GM19463 (cell line): ENCODE results near the gene NRG3.

Experiments
- ATAC-seq: cut with Tn5 transposase; IDR thresholded peaks from one replicate; pipeline ENCODE4 v1.9.1; 2021; ENCODE audit warnings: mild to moderate bottlenecking, moderate library complexity; ENCODE audit not compliant: unreplicated experiment

The NRG3 gene

GRCh38 chr10:82075605-82076004 lies 200.6 kb downstream of the NRG3 start:
- no peak for ATAC-seq

- ATAC-seq = no peak
Observed at GRCh38 chr10:82084496-82084895, 209.5 kb downstream of the NRG3 start.

GRCh38 chr10:82084904-82085303 lies 209.9 kb downstream of the NRG3 start:
- no peak for ATAC-seq

- no peak for ATAC-seq
Observed at GRCh38 chr10:82089327-82089726, 214.3 kb downstream of the NRG3 start.

- ATAC-seq = no peak
Observed at GRCh38 chr10:82091413-82091812, 216.4 kb downstream of the NRG3 start.

GRCh38 chr10:82092111-82092510 lies 217.1 kb downstream of the NRG3 start:
- no peak for ATAC-seq

- ATAC-seq = no peak
Observed at GRCh38 chr10:82124713-82125112, 249.7 kb downstream of the NRG3 start.

- ATAC-seq = no peak
Observed at GRCh38 chr10:82128527-82128926, 253.5 kb downstream of the NRG3 start.

- ATAC-seq = no peak
Observed at GRCh38 chr10:82136103-82136502, 261.1 kb downstream of the NRG3 start.

GRCh38 chr10:82144153-82144552 lies 269.2 kb downstream of the NRG3 start:
- ATAC-seq = no peak

- no peak for ATAC-seq
Observed at GRCh38 chr10:82148764-82149163, 273.8 kb downstream of the NRG3 start.

GRCh38 chr10:82149674-82150073 lies 274.7 kb downstream of the NRG3 start:
- no peak for ATAC-seq

GRCh38 chr10:82150123-82150900 lies 275.3 kb downstream of the NRG3 start:
- ATAC-seq = no peak

- no peak for ATAC-seq
Observed at GRCh38 chr10:82160307-82160706, 285.3 kb downstream of the NRG3 start.

GRCh38 chr10:82161264-82161663 lies 286.3 kb downstream of the NRG3 start:
- no peak for ATAC-seq

- ATAC-seq = no peak
Observed at GRCh38 chr10:82162549-82163195, 287.7 kb downstream of the NRG3 start.

- ATAC-seq = no peak
Observed at GRCh38 chr10:82171899-82172298, 296.9 kb downstream of the NRG3 start.

- ATAC-seq = no peak
Observed at GRCh38 chr10:82176587-82176986, 301.6 kb downstream of the NRG3 start.

GRCh38 chr10:82190432-82191260 lies 315.7 kb downstream of the NRG3 start:
- no peak for ATAC-seq

- no peak for ATAC-seq
Observed at GRCh38 chr10:82191653-82192052, 316.7 kb downstream of the NRG3 start.

- no peak for ATAC-seq
Observed at GRCh38 chr10:82192665-82193064, 317.7 kb downstream of the NRG3 start.

- ATAC-seq = no peak
Observed at GRCh38 chr10:82194419-82194818, 319.4 kb downstream of the NRG3 start.
